GM18867 (cell line): ENCODE results near the gene TMEM154.
"Not testable (repeated sequence)": the region's sequence is repeated elsewhere in the genome, so short reads cannot be mapped to it uniquely, and the experiment has no call there.

ENCODE experiments used
- ATAC-seq: cut with Tn5 transposase; IDR thresholded peaks from one replicate; pipeline ENCODE4 v1.9.1; 2021; ENCODE audit warnings: mild to moderate bottlenecking, moderate library complexity; ENCODE audit not compliant: unreplicated experiment

TMEM154 gene

GRCh38 chr4:152668338-152668964, 11.3 kb downstream of the TMEM154 start:
- ATAC-seq, result no peak

GRCh38 chr4:152667781-152668180, 12.0 kb downstream of the TMEM154 start:
- no peak for ATAC-seq

GRCh38 chr4:152666946-152667345, 12.9 kb downstream of the TMEM154 start:
- ATAC-seq, result no peak

DNA sequence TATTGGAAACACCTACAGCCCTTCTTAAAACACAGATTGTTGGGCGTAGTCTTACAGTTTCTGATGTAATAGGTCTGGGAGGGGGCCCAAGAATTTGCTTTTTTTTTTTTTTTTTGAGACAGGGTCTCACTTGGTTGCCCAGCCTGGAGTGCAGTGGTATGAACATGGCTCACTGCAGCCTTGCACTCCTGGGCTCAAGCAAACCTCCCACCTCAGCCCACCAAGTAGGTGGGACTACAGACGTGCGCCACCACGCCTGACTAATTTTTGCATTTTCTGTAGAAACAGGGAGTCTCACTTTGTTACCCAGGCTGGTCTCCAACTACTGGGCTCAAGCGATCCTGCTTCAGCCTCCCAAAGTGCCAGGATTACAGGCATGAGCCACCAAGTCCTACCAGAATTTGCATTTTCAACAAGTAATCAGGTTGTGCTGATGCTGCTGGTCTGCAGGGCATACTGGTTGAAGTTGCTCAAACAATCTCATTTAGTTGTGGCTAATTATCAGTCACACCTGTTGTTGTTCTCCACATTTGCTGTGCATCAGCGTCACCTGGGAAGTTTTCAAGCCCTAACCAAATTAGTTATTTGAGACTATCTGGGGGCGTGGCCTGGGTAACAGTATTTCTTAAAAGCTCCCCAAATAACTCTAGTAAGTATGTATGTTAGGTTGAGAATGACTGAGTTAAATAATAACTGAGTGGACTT, 14.0 kb downstream of the TMEM154 start:
- peak; percentile 39 for ATAC-seq

- ATAC-seq, result not testable (repeated sequence)
Observed at GRCh38 chr4:152664067-152664378, 15.8 kb downstream of the TMEM154 start.

GRCh38 chr4:152663203-152664066, 16.4 kb downstream of the TMEM154 start:
- peak; percentile 45 for ATAC-seq

DNA sequence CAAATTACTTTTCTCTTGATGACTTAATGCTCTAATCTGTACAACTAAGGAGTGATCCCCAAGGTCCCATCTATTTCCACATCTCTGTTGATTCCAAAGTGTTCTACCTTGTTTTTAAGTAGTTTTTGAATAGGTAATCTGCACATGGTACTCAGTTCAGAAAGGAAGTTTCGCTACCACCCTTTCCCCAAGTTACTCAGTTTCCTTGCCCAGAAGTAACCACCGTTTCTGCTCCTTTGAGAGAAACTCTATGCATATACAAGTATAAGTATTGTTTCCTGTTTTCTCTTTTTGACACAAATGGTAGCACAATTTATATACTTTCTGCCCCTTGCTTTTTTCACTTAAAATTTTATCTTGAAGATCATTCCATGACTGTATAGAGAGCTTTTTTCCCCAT, 18.1 kb downstream of the TMEM154 start:
- ATAC-seq, result no peak

DNA sequence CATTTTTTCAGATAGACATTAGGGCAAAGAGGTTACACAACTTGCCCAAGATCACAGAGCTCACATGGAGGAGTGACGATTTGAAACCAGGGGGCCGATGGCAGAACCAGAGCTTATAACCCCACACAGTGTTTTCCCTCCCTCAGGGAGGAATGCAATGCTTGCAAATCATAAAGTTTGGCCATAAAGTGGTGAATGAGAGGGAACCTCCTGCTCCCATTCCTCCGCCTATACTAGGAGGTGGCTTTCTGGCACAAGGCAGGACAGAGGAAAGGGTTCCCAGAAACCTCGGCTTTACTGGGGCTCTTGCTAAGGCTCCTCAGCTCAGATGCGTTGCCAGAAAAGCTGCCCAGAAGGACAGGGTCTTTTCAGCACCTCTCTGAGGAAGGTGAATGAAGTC, 19.3 kb downstream of the TMEM154 start:
- ATAC-seq, result no peak

GRCh38 chr4:152659806-152660205, 20.0 kb downstream of the TMEM154 start:
- peak; percentile 37 for ATAC-seq

DNA sequence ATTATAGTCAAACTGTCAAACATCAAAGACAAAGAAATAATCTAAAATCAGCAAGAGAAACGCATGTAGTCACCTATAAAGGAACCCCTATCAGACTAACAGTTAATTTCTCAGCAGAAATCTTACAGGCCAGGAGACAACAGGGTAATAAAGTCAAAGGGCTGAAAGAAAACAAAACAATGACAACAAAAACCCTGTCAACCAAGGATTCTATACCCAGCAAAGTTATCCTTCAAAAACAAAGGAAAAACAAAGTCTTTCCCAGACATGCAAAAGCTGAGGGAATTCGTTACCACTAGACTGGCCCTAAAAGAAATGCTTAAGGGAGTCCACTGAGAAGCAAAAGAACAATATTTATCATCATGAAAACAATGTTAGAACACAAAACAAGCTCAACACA, 22.1 kb downstream of the TMEM154 start:
- no peak for ATAC-seq

- ATAC-seq, result no peak
Observed at GRCh38 chr4:152655272-152656129, 24.3 kb downstream of the TMEM154 start.

GRCh38 chr4:152652102-152652501, 27.7 kb downstream of the TMEM154 start:
- no peak for ATAC-seq

DNA sequence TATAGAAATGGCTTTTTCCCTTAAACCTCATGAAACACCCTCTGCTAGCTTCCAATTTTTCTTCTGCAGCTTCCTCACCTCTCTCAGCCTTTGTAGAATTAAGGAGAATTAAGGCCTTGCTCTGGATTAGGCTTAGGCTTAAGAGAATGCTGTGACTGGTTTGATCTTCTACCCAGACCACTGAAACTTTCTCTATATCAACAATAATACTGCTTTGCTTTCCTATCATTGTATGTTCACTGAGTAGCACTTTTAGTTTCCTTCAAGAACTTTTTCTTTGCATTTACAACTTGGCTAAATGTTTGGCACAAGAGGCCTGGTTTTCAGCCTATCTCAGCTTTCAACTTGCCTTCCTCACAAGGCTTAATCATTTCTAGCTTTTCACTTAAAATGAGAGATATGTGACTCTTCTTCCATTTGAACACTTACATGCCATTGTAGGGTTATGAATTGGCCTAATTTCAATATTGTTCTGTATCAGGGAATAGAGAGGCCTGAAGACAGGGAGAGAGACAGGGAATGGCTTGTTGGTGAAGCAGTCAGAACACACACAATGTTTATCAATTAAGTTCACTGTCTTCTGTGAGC, 28.2 kb downstream of the TMEM154 start:
- ATAC-seq, result peak; percentile 51

DNA sequence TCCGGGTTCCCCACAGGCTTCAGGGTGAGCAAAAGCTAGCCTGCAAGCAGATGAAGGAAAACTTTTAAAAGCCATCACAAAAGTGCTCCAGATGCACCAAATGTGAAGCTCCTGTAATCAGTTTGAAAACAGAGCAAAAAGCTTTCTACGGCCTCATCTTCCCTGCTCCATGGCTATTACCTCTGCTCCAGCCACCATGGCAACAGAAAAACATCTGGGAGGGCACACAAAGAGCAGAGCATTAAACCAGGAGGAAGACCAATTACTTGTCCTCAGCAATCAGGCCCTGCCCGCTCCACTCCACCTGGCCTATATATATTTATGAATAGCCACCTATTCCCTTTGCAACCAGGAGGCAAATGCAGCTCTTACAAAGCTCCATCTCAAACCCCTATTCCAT, 33.6 kb downstream of the TMEM154 start:
- no peak for ATAC-seq

DNA sequence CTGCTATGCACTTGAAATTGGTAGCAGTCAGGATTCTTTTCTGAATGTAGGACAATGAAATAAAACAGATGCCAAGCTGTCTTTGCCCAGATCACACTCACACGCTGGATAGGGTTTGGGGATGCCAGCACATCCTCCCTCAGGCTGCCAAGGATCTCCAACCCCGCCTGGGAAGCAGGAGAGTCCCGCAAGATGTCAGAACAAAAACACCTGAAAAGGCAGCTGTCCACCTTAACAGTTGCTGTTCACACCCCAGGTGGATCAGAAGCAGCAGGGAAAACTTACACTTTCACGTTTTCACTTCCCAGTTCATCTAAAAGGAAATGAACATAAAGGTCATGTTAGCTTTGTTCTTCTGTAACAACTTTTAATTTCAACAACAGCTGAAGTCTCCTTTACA, 35.7 kb downstream of the TMEM154 start:
- ATAC-seq, result no peak

DNA sequence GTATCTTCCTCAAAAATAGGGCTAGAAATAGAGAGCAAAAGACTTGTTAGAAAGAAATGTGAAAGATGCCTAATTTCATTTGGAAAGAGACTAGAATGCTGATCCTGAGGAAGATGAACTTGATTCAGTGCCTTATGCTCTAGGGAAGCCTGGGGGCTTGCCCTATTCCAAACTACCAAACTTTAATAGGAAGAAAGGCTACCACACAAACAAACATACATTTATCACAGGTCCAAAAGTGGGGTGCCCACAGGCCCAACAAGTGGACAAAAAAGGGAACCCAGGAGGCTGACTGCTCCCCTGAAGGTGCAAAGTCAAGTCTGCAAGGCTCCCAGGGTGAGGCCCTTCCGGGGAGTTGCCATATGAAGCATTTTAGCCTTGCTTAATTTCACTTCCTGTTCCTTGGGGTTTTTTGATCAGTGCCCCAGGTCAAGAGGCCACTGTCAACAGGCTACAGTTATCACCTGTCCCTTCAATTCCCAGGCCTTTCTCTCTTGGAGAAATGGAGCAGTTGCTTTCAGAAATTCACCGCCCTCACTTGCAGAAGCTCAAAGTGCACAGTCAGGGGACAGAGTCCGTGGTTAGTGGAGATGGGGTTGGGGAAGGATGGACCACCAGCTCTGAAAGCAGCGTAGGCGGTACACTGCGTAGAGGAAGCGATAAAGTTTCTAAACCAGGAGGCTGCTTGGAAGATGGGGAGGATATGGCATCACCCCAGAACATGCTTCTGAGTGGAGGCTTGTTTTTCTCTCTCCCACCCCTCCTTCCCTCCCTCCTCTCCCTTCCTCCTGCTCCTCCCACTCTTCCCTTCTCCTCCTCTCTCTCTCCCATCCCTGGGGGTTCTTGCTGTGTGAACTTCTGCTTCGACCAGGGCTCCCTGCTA, 36.4 kb downstream of the TMEM154 start:
- ATAC-seq, result peak; percentile 89

GRCh38 chr4:152640058-152640921, 39.5 kb downstream of the TMEM154 start:
- no peak for ATAC-seq

GRCh38 chr4:152635851-152636250, 43.9 kb downstream of the TMEM154 start:
- ATAC-seq, result no peak
